IMR-90 (cell line): ENCODE measurements around the gene ZNF813. TPM values are rescaled to one million over a fixed set of nuclear protein-coding genes. Genes with fewer than 3 reads are reported as not detected.

Experiments used
- ATAC-seq: fragments of 200-7000 bp; cut with Tn5 transposase; 2 replicates; pipeline ENCODE4 v1.9.1; 2020; ENCODE audit warnings: low read depth, mild to moderate bottlenecking, moderate library complexity
- BruUV-seq: library from RNA; stranded (reverse); fragments of 400-500 nt; replicated peaks from 2 replicates; lab custom pipeline; 2021; lab: Mats Ljungman, UMichigan
- CTCF ChIA-PET: fragments of 300-600 bp; formaldehyde crosslinking; extraction: SDS; loops from one replicate; lab custom pipeline; 2021; ENCODE audit warnings: antibody characterized with exemption; lab: Yijun Ruan, JAX
- POLR2A ChIA-PET: fragments of 300-600 bp; sonication (Branson Sonifier 250); formaldehyde crosslinking; loops from one replicate; lab custom pipeline; 2022; ENCODE audit warnings: antibody characterized with exemption; ENCODE audit not compliant: unreplicated experiment; lab: Charles Lee
- DNase-seq: peaks from one replicate; pipeline ENCODE4 v3.0.0; 2013
- H2AFZ ChIP-seq: replicated peaks from 2 replicates; pipeline ENCODE3; 2013; ENCODE audit warnings: low read length, mild to moderate bottlenecking; ENCODE audit not compliant: poor library complexity
- H2AK5ac ChIP-seq: 2 replicates; pipeline ENCODE4 v1.6.1; 2013; ENCODE audit warnings: low read depth, low read length, inconsistent platforms
- H2AK9ac ChIP-seq: replicated peaks from 2 replicates; pipeline ENCODE3; 2013; ENCODE audit warnings: mild to moderate bottlenecking, low read depth, low read length, moderate library complexity; ENCODE audit not compliant: poor library complexity
- H2BK120ac ChIP-seq: 2 replicates; pipeline ENCODE4 v1.6.1; 2013; ENCODE audit warnings: low read depth, low read length, inconsistent platforms
- H2BK15ac ChIP-seq: 3 replicates; pipeline ENCODE4 v1.6.1; 2013; ENCODE audit warnings: low read depth, low read length, inconsistent platforms
- H2BK20ac ChIP-seq: 2 replicates; pipeline ENCODE4 v1.6.1; 2013; ENCODE audit warnings: low read depth, mild to moderate bottlenecking, inconsistent platforms, low read length, moderate library complexity
- H2BK5ac ChIP-seq: 2 replicates; pipeline ENCODE4 v1.6.1; 2013; ENCODE audit warnings: mild to moderate bottlenecking, low read depth, low read length, inconsistent platforms; ENCODE audit not compliant: poor library complexity, severe bottlenecking
- H3K14ac ChIP-seq: replicated peaks from 2 replicates; pipeline ENCODE4 v1.6.1; 2013; ENCODE audit warnings: low read depth, low read length, inconsistent platforms
- H3K18ac ChIP-seq: 2 replicates; pipeline ENCODE4 v1.6.1; 2013; ENCODE audit warnings: low read depth, low read length, control low read depth
- H3K23ac ChIP-seq: 2 replicates; pipeline ENCODE4 v1.6.1; 2013; ENCODE audit warnings: low read depth, low read length, inconsistent platforms
- H3K27ac ChIP-seq: 2 replicates; pipeline ENCODE4 v1.5.1; 2013; ENCODE audit warnings: mild to moderate bottlenecking, control low read depth, low read length; ENCODE audit not compliant: insufficient read depth
- H3K27me3 ChIP-seq: 2 replicates; pipeline ENCODE4 v1.6.1; 2013; ENCODE audit warnings: low read length; ENCODE audit not compliant: control insufficient read depth, insufficient read depth
- H3K36me3 ChIP-seq: 2 replicates; pipeline ENCODE4 v1.6.1; 2013; ENCODE audit warnings: low read length, mixed read lengths; ENCODE audit not compliant: control insufficient read depth, insufficient read depth
- H3K4ac ChIP-seq: 2 replicates; pipeline ENCODE4 v1.6.1; 2013; ENCODE audit warnings: low read depth, low read length, inconsistent platforms
- H3K4me1 ChIP-seq: 2 replicates; pipeline ENCODE4 v1.6.1; 2013; ENCODE audit warnings: low read length, mixed read lengths; ENCODE audit not compliant: control insufficient read depth, insufficient read depth
- H3K4me2 ChIP-seq: 2 replicates; pipeline ENCODE4 v1.6.1; 2013; ENCODE audit warnings: low read depth, mild to moderate bottlenecking, control low read depth, low read length, moderate library complexity
- H3K4me3 ChIP-seq: 2 replicates; pipeline ENCODE4 v1.5.1; 2013; ENCODE audit warnings: low read depth, mild to moderate bottlenecking, control low read depth, low read length, moderate library complexity; ENCODE audit not compliant: insufficient read depth
- H3K56ac ChIP-seq: 2 replicates; pipeline ENCODE4 v1.6.1; 2013; ENCODE audit warnings: low read length, inconsistent platforms; ENCODE audit not compliant: insufficient read depth; ENCODE audit errors: extremely low read depth
- H3K79me1 ChIP-seq, 2 experiments: 2 replicates each; pipeline ENCODE4 v1.6.1; 2013; ENCODE audit warnings: low read length in 2 of 2, inconsistent platforms in 1 of 2, low read depth in 1 of 2
- H3K9ac ChIP-seq: 2 replicates; pipeline ENCODE4 v1.6.1; 2013; ENCODE audit warnings: low read depth, low read length, control low read depth
- H3K9me1 ChIP-seq: 2 replicates; pipeline ENCODE4 v1.6.1; 2013; ENCODE audit warnings: low read length, inconsistent platforms; ENCODE audit not compliant: insufficient read depth
- H3K9me3 ChIP-seq: 2 replicates; pipeline ENCODE4 v1.6.1; 2013; ENCODE audit warnings: low read length; ENCODE audit not compliant: control insufficient read depth, insufficient read depth
- H4K20me1 ChIP-seq: 2 replicates; pipeline ENCODE4 v1.6.1; 2013; ENCODE audit warnings: low read length, inconsistent platforms; ENCODE audit not compliant: insufficient read depth
- H4K5ac ChIP-seq: 2 replicates; pipeline ENCODE4 v1.6.1; 2013; ENCODE audit warnings: mild to moderate bottlenecking, low read depth, low read length, control low read depth
- H4K8ac ChIP-seq, 2 experiments: 2 replicates each; pipeline ENCODE4 v1.6.1; 2013; ENCODE audit warnings: low read depth in 2 of 2, low read length in 2 of 2, control low read depth in 1 of 2, inconsistent platforms in 1 of 2
- H4K91ac ChIP-seq: 2 replicates; pipeline ENCODE4 v1.6.1; 2013; ENCODE audit warnings: low read depth, low read length, inconsistent platforms; ENCODE audit not compliant: insufficient read depth
- BHLHE40 ChIP-seq: fragments of 150-350 bp; IDR thresholded peaks from 2 replicates; pipeline ENCODE4 v1.6.1; 2016; ENCODE audit warnings: mild to moderate bottlenecking, low read depth, low read length
- CEBPB ChIP-seq: IDR thresholded peaks from 2 replicates; pipeline ENCODE4 v1.6.1; 2012; ENCODE audit warnings: low read depth, low read length, improper control_type of control experiment
- CHD1 ChIP-seq: IDR thresholded peaks from 2 replicates; pipeline ENCODE4 v1.6.1; 2012; ENCODE audit warnings: low read depth, low read length, improper control_type of control experiment
- CTCF ChIP-seq: conservative IDR thresholded peaks from 2 replicates; pipeline ENCODE4 v1.5.1; 2012; ENCODE audit warnings: mild to moderate bottlenecking, low read depth, low read length, improper control_type of control experiment
- FOS ChIP-seq: fragments of 150-350 bp; IDR thresholded peaks from 2 replicates; pipeline ENCODE4 v1.6.1; 2016; ENCODE audit warnings: low read depth, low read length
- MAZ ChIP-seq: IDR thresholded peaks from 2 replicates; pipeline ENCODE4 v1.6.1; 2012; ENCODE audit warnings: low read depth, mild to moderate bottlenecking, low read length, improper control_type of control experiment, moderate library complexity, borderline replicate concordance
- MXI1 ChIP-seq: IDR thresholded peaks from 2 replicates; pipeline ENCODE4 v1.6.1; 2012; ENCODE audit warnings: low read depth, mild to moderate bottlenecking, low read length, moderate library complexity, borderline replicate concordance
- NFE2L2 ChIP-seq: fragments of 150-350 bp; IDR thresholded peaks from 2 replicates; pipeline ENCODE4 v1.6.1; 2016; ENCODE audit warnings: low read depth, mild to moderate bottlenecking, low read length
- POLR2A ChIP-seq: IDR thresholded peaks from 2 replicates; pipeline ENCODE4 v1.6.1; 2012; ENCODE audit warnings: mild to moderate bottlenecking, low read depth, low read length
- RAD21 ChIP-seq: IDR thresholded peaks from 2 replicates; pipeline ENCODE4 v1.6.1; 2012; ENCODE audit warnings: low read length, improper control_type of control experiment
- RCOR1 ChIP-seq: IDR thresholded peaks from 2 replicates; pipeline ENCODE4 v1.6.1; 2012; ENCODE audit warnings: mild to moderate bottlenecking, low read length, improper control_type of control experiment; ENCODE audit not compliant: insufficient replicate concordance
- RFX5 ChIP-seq: IDR thresholded peaks from 2 replicates; pipeline ENCODE4 v1.8.0; 2012; ENCODE audit warnings: low read depth, mild to moderate bottlenecking, low read length, moderate library complexity
- SMC3 ChIP-seq: fragments of 150-350 bp; IDR thresholded peaks from 2 replicates; pipeline ENCODE4 v1.6.1; 2016; ENCODE audit warnings: low read depth, mild to moderate bottlenecking, antibody characterized with exemption, low read length, moderate library complexity
- USF2 ChIP-seq: fragments of 150-350 bp; IDR thresholded peaks from 2 replicates; pipeline ENCODE4 v1.6.1; 2017; ENCODE audit warnings: mild to moderate bottlenecking, antibody characterized with exemption, low read length, low read depth
- WGBS, 2 experiments: methylation state at CpG; one replicate each; pipeline versions ENCODE4 v1.1.5 to v1.1.7; 2013; ENCODE audit warnings: missing lambda C conversion rate in 2 of 2; ENCODE audit not compliant: insufficient read length in 1 of 2; ENCODE audit errors: extremely low coverage in 2 of 2; 5-methylcytosine and 5-hydroxymethylcytosine counted together
- dilution Hi-C: fragments of 300-500 bp; cut with HindIII; formaldehyde crosslinking; loops from one replicate; pipeline ENCODE4 v1.14.3; 2018; ENCODE audit warnings: low sequenced_read_pairs; ENCODE audit not compliant: unreplicated experiment
- in situ Hi-C: fragments of 300-500 bp; cut with MboI; formaldehyde crosslinking; loops from 3 replicates; pipeline ENCODE4 v1.14.3; 2019; ENCODE audit warnings: low sequenced_read_pairs, inconsistent platforms, mixed read lengths
- intact Hi-C: fragments of 100-400 bp; cut with micrococcal nuclease; formaldehyde crosslinking; loops from 2 replicates; pipeline ENCODE4 v1.10.0; 2022
- polyA plus RNA-seq, 3 experiments: library from polyadenylated mRNA; depleted of rRNA; stranded (reverse); fragments of >200 nt; gene quantifications; 2 replicates each; pipeline ENCODE4 v1.2.3, GENCODE V29; 2012; ENCODE audit warnings: low replicate concordance in 1 of 3
- total RNA-seq: library from RNA; depleted of rRNA; stranded (reverse); fragments of >200 nt; gene quantifications from 2 replicates; pipeline ENCODE4 v1.2.3, GENCODE V29; 2012

Gene ZNF813
- total and polyA plus RNA-seq, 2 of the 4 experiments (the other 2 are of a cell fraction): 0.82 to 3.4 TPM

GRCh38 chr19:53521373-53522202 is 54.1 kb downstream of the ZNF813 start:
- Histone ChIP-seq H2BK15ac (no peak overlapping the region), H4K91ac (no peak overlapping the region), H2BK20ac (no peak overlapping the region), H3K27me3 (no peaks in the 10 kb centered on the region), H4K20me1 (no peaks in the 10 kb centered on the region), H3K9ac (peak overlapping the region; percentile 41; the same call in 1 of the 2 replicates), H3K79me1 (peaks cover 7% of the 10 kb centered on the region in 2 experiments), H2BK5ac (no peak overlapping the region), H3K23ac (no peak overlapping the region), H2AK5ac (no peak overlapping the region), H3K14ac (no peak overlapping the region), H3K9me1 (0 out of 2 replicates have a peak, but pooled peaks cover 4% of the 10 kb centered on the region), H3K36me3 (no peaks in the 10 kb centered on the region), H3K18ac (no peak overlapping the region), H4K8ac (no peak overlapping the region), H4K5ac (no peak overlapping the region), H3K4me1 (peaks cover 3% of the 10 kb centered on the region; the same call in 1 of the 2 replicates), H3K4me2 (peak overlapping the region; percentile 83), H3K56ac (no peak overlapping the region), H2AK9ac (peak overlapping the region; percentile 48), H3K4me3 (peak overlapping the region; percentile 69), H3K27ac (peak overlapping the region; percentile 25; the same call in 1 of the 2 replicates), H3K9me3 (no peaks in the 10 kb centered on the region; the same call in 1 of the 2 replicates), H2BK120ac (no peak overlapping the region), H2AFZ (peak overlapping the region; percentile 99), H3K4ac (no peak overlapping the region)
- dilution Hi-C loops (no loop called here), intact Hi-C loops (no loop called here), in situ Hi-C loops (no loop called here)
- POLR2A ChIA-PET: no interaction called here
- DNase-seq (no peak), ATAC-seq (no peak)
- WGBS, 2 experiments: 20% methylated on average over 21 of the region's 33 CpGs; no CpG with 5 or more reads in 1 of the 2 experiments
- no TSS peak for BruUV-seq
- CTCF ChIA-PET: interaction anchor here (0.7 kb wide), 1 partner anchor 62 kb away, joined by 3 read pairs; no protein-coding TSS in a partner anchor
- TF ChIP-seq RFX5 (no peak), POLR2A (no peak), BHLHE40 (no peak), FOS (no peak), CHD1 (no peak), NFE2L2 (no peak), SMC3 (no peak), MAZ (no peak), MXI1 (no peak), CEBPB (no peak), CTCF (no peak), RCOR1 (no peak), RAD21 (no peak), USF2 (no peak)
